Measurements from ENCODE around the gene ADAMTSL5. TPM values are rescaled to one million over a fixed set of nuclear protein-coding genes. Genes with fewer than 3 reads are reported as not detected.
"Not testable (repeated sequence)": the region's sequence is repeated elsewhere in the genome, so short reads cannot be mapped to it uniquely, and the experiment has no call there.

Gene ADAMTSL5
- total and polyA plus RNA-seq, 4 donors = 0.40 to 1.6 (median 0.91) TPM

GRCh38 chr19:1483131-1483978, 29.5 kb downstream of the ADAMTSL5 start:
- WGBS (ENCODE audit: insufficient coverage) = 92% methylated on average over 72 of the region's 77 CpGs
- Histone ChIP-seq H3K27ac (ENCODE audit: low read depth, low read length) (no peak overlapping the region), H3K9me3 (ENCODE audit: control insufficient read depth, insufficient read depth, low read length) (no peaks in the 10 kb centered on the region), H3K4me1 (ENCODE audit: control insufficient read depth, insufficient read depth, low read length) (peaks cover 12% of the 10 kb centered on the region), H3K27me3 (ENCODE audit: control insufficient read depth, insufficient read depth, low read length) (no peaks in the 10 kb centered on the region), H3K4me3 (ENCODE audit: low read depth, low read length) (no peak overlapping the region), H3K36me3 (ENCODE audit: control insufficient read depth, insufficient read depth, low read length) (peaks cover 36% of the 10 kb centered on the region)
- DNase-seq (ENCODE audit: low read depth in 4 of 6, low spot score in 6 of 6) = no peak

DNA sequence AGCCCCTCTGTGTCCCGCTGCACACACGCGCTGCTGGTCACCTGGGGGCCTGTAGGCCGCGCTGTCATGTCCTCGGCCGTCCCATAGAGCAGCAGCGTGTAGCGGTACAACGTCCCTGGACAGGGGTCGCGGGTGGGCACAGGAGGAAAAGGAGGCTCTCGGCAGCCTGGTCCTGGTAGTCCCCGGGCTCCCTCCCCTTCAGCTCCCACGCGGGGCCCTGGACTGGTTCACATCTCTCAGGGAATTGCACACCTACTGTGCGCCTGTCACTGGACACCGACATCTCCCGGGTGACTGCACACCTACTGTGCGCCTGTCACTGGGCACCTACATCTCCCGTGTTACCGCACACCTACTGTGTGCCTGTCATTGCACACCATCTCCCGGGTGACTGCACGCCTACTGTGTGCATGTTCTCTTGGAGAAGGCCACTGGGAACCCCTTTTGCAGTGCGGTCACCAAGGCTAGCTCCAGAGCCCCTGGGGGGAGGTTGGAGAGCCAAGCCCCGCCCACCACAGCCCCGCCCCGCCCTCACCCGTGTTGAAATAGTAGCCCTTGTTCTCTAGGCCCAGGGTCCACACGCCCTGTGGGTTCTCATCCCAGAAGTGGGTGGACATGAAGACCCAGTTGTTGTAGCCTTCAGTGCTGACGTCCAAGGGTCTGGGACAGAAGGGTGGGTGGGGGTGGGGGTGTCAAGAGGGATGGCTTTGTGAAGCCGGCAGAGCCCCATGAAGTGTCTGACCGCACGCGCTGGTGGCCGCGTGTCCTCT, 30.3 kb downstream of the ADAMTSL5 start:
- Histone ChIP-seq H3K36me3 (ENCODE audit: control insufficient read depth, insufficient read depth, low read length) (peaks cover 32% of the 10 kb centered on the region), H3K9me3 (ENCODE audit: control insufficient read depth, insufficient read depth, low read length) (no peaks in the 10 kb centered on the region), H3K27me3 (ENCODE audit: control insufficient read depth, insufficient read depth, low read length) (no peaks in the 10 kb centered on the region), H3K4me3 (ENCODE audit: low read depth, low read length) (no peak overlapping the region), H3K4me1 (ENCODE audit: control insufficient read depth, insufficient read depth, low read length) (peaks cover 17% of the 10 kb centered on the region), H3K27ac (ENCODE audit: low read depth, low read length) (no peak overlapping the region)
- 85% methylated on average over 32 of the region's 37 CpGs for WGBS (ENCODE audit: insufficient coverage)
- no peak for DNase-seq (ENCODE audit: low read depth in 4 of 6, low spot score in 6 of 6)

DNA sequence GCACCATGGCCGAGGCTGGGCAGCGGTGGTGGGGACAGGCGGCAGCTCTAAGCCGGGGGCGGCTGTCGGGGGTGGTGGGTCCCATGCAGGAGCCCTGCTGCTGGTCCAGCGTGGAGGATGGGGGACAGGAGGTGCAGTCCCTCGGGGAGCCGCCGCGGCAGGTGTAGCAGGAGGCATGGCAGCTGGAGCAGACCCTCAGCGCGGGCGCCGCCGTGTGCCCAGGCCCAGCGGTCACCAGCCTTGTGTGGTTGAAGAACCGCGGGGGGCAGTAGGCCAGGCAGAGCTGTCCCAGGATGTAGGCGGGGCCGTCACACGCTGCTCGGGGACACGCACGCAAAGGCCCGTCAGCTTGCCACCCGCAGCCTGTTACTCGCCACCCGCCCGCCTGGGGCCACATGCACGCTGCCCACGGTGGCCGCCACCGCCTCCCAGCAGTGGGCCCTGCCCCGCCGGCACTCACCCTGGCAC, 30.9 kb downstream of the ADAMTSL5 start:
- H3K4me3 ChIP-seq (ENCODE audit: low read depth, low read length) = no peak overlapping the region
- H3K4me1 ChIP-seq (ENCODE audit: control insufficient read depth, insufficient read depth, low read length) = peaks cover 23% of the 10 kb centered on the region
- DNase-seq (ENCODE audit: low read depth in 4 of 6, low spot score in 6 of 6) = no peak
- WGBS (ENCODE audit: insufficient coverage) = 91% methylated on average over 36 of the region's 36 CpGs
- H3K27ac ChIP-seq (ENCODE audit: low read depth, low read length) = no peak overlapping the region
- H3K36me3 ChIP-seq (ENCODE audit: control insufficient read depth, insufficient read depth, low read length) = peaks cover 29% of the 10 kb centered on the region
- H3K9me3 ChIP-seq (ENCODE audit: control insufficient read depth, insufficient read depth, low read length) = no peaks in the 10 kb centered on the region
- H3K27me3 ChIP-seq (ENCODE audit: control insufficient read depth, insufficient read depth, low read length) = no peaks in the 10 kb centered on the region

GRCh38 chr19:1481224-1481892, 31.5 kb downstream of the ADAMTSL5 start:
- no peak overlapping the region for H3K27ac ChIP-seq (ENCODE audit: low read depth, low read length)
- H3K36me3 ChIP-seq (ENCODE audit: control insufficient read depth, insufficient read depth, low read length) = peaks cover 30% of the 10 kb centered on the region
- no peaks in the 10 kb centered on the region for H3K27me3 ChIP-seq (ENCODE audit: control insufficient read depth, insufficient read depth, low read length)
- DNase-seq (ENCODE audit: low read depth in 4 of 6, low spot score in 6 of 6) = no peak
- H3K4me1 ChIP-seq (ENCODE audit: control insufficient read depth, insufficient read depth, low read length) = peaks cover 25% of the 10 kb centered on the region
- no peaks in the 10 kb centered on the region for H3K9me3 ChIP-seq (ENCODE audit: control insufficient read depth, insufficient read depth, low read length)
- 88% methylated on average over 26 of the region's 26 CpGs for WGBS (ENCODE audit: insufficient coverage)
- H3K4me3 ChIP-seq (ENCODE audit: low read depth, low read length) = no peak overlapping the region

DNA sequence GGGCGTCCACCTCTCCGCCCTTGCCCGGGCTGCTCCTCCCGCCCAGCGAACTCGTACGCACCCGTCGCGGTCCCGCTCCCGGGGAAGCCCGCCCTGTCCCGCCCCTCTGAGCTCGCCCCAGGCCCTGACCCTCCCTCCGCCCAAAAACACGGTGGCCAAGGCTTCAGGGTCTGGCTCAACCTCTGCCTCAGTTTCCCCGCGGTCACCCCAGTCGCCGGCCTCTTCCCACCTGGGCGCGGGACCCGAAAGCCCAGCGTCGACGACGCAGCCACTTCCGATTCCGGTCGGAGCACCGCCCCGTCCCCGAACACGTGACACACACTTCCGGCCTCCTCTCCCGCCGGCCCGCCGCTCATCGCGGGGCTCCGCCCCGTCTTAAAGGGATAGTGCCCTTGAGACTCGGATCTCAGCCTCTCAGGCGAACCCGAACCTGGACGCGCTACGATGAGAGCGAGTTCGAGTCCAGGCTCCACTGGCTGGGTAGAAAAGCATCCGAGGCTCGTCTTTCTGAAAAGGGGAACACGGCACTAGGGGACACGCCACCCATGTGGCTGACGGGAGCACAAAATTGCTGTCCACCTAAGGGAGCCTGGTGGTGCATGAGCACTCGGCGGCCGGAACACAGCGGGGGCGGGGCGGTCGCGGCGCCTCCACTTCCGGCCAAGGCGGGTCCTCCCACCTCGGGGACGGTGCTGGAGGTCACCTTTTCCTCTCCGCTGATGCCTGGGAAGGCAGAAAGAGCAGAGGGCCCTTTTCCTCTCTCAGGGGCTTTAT, 33.7 kb downstream of the ADAMTSL5 start, which contains the start of gene C19orf25:
Gene C19orf25 (minus strand): TSS at position 282 of the 774 bp plus-strand sequence. CDS start 312 bp downstream, outside the sequence.
- H3K27ac ChIP-seq (ENCODE audit: low read depth, low read length) = no peak within 1 kb of the TSS

GRCh38 chr19:1477056-1477455, 35.8 kb downstream of the ADAMTSL5 start:
- H3K4me1 ChIP-seq (ENCODE audit: control insufficient read depth, insufficient read depth, low read length) = peaks cover 67% of the 10 kb centered on the region
- H3K4me3 ChIP-seq (ENCODE audit: low read depth, low read length) = not testable (repeated sequence)

More for the DNA sequence above, 33.7 kb downstream of the ADAMTSL5 start, which contains the start of gene C19orf25:
- Histone ChIP-seq H3K9me3 (ENCODE audit: control insufficient read depth, insufficient read depth, low read length) (no peaks in the 10 kb centered on the region), H3K4me1 (ENCODE audit: control insufficient read depth, insufficient read depth, low read length) (peaks cover 46% of the 10 kb centered on the region), H3K27me3 (ENCODE audit: control insufficient read depth, insufficient read depth, low read length) (no peaks in the 10 kb centered on the region), H3K36me3 (ENCODE audit: control insufficient read depth, insufficient read depth, low read length) (peaks cover 52% of the 10 kb centered on the region), H3K4me3 (ENCODE audit: low read depth, low read length) (peak within 1 kb of the TSS; percentile 74)
- whole genome bisulfite sequencing (ENCODE audit: insufficient coverage) = under 1% methylated on average over 68 of the region's 71 CpGs
- DNase-seq (ENCODE audit: low read depth in 4 of 6, low spot score in 6 of 6) = peak; percentile 77 to 98 (median 84)

DNA sequence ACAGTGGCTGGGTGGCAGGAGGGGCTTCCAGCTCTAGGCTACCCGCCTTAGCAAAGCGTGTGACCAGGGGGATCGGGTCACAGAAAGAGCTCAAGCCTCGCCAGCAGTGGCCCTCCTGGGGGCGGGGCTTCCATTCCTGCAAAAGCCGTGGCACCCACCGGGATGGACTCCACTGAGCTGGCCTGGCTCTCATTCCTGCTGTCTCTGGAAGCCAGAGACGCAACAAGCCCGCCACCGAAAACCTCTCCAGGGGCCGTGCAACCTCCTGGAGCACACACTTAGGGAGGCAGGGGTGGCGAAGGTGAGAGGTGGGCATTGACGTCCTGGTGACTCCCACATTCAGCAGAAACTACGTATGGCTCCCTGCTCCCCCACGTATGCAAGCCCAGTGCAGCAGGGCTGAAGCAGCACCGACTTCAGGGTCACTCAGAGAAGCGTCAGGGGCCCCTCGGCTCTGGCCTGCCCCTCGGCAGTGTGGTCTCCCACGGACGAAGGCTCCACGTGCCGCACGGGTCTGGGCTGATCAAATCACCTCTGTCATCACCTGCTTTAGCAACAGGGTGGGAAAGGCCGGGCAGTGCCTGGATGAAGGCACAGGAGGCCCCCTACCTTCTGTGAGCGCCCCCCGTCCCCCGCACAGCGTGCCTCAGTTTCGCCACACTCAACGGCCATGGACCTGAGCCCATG, 36.9 kb downstream of the ADAMTSL5 start:
- peaks cover 10% of the 10 kb centered on the region for H3K27me3 ChIP-seq (ENCODE audit: control insufficient read depth, insufficient read depth, low read length)
- H3K4me1 ChIP-seq (ENCODE audit: control insufficient read depth, insufficient read depth, low read length) = peaks cover 79% of the 10 kb centered on the region
- H3K9me3 ChIP-seq (ENCODE audit: control insufficient read depth, insufficient read depth, low read length) = no peaks in the 10 kb centered on the region
- 90% methylated on average over 31 of the region's 31 CpGs for WGBS (ENCODE audit: insufficient coverage)
- H3K4me3 ChIP-seq (ENCODE audit: low read depth, low read length) = no peak overlapping the region
- H3K27ac ChIP-seq (ENCODE audit: low read depth, low read length) = no peak overlapping the region
- no peak for DNase-seq (ENCODE audit: low read depth in 4 of 6, low spot score in 6 of 6)
- H3K36me3 ChIP-seq (ENCODE audit: control insufficient read depth, insufficient read depth, low read length) = peaks cover 59% of the 10 kb centered on the region

More at GRCh38 chr19:1477056-1477455, 35.8 kb downstream of the ADAMTSL5 start:
- DNase-seq (ENCODE audit: low read depth in 4 of 6, low spot score in 6 of 6); H3K27ac ChIP-seq (ENCODE audit: low read depth, low read length); H3K27me3 ChIP-seq (ENCODE audit: control insufficient read depth, insufficient read depth, low read length); H3K9me3 ChIP-seq (ENCODE audit: control insufficient read depth, insufficient read depth, low read length): not testable (repeated sequence)
- 91% methylated on average over 7 of the region's 9 CpGs for WGBS (ENCODE audit: insufficient coverage)
- H3K36me3 ChIP-seq (ENCODE audit: control insufficient read depth, insufficient read depth, low read length) = peaks cover 56% of the 10 kb centered on the region

DNA sequence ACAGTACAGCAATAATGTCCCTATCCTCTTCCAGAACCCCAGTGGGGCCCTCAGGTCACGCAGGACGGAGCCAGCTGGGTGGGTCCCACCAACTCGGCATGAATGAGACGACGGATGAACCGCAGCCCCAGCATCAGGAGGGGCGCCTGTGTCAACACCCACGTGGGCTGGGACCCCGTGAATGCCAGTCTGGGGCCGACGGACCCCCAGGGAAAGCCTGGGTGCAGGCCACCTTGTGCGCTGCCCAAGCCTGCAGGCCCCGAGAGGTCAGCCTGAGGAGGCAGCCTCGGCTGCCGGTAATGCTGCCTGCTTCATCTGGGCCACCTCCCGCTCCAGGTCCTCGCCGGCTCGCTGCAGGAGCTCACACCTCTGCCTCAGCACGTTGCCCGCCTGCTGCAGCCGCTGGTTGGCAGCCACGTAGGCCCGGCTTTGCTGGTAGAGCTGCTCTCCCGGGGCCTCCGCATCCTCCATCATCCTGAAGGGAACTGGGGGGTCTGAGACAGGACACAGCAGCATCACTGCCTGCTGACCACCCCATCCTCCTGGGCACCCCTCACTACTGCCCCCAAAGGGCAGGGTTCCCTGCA, 38.0 kb downstream of the ADAMTSL5 start:
- H3K27ac ChIP-seq (ENCODE audit: low read depth, low read length) = peak overlapping the region; percentile 75
- H3K36me3 ChIP-seq (ENCODE audit: control insufficient read depth, insufficient read depth, low read length) = peaks cover 70% of the 10 kb centered on the region
- H3K9me3 ChIP-seq (ENCODE audit: control insufficient read depth, insufficient read depth, low read length) = no peaks in the 10 kb centered on the region
- peaks cover 89% of the 10 kb centered on the region for H3K4me1 ChIP-seq (ENCODE audit: control insufficient read depth, insufficient read depth, low read length)
- H3K4me3 ChIP-seq (ENCODE audit: low read depth, low read length) = no peak overlapping the region
- WGBS (ENCODE audit: insufficient coverage) = 82% methylated on average over 26 of the region's 26 CpGs
- no peak for DNase-seq (ENCODE audit: low read depth in 4 of 6, low spot score in 6 of 6)
- peaks cover 16% of the 10 kb centered on the region for H3K27me3 ChIP-seq (ENCODE audit: control insufficient read depth, insufficient read depth, low read length)
